ENCODE data around the gene CTNS.

- TF ChIP-seq, protein P1, sequence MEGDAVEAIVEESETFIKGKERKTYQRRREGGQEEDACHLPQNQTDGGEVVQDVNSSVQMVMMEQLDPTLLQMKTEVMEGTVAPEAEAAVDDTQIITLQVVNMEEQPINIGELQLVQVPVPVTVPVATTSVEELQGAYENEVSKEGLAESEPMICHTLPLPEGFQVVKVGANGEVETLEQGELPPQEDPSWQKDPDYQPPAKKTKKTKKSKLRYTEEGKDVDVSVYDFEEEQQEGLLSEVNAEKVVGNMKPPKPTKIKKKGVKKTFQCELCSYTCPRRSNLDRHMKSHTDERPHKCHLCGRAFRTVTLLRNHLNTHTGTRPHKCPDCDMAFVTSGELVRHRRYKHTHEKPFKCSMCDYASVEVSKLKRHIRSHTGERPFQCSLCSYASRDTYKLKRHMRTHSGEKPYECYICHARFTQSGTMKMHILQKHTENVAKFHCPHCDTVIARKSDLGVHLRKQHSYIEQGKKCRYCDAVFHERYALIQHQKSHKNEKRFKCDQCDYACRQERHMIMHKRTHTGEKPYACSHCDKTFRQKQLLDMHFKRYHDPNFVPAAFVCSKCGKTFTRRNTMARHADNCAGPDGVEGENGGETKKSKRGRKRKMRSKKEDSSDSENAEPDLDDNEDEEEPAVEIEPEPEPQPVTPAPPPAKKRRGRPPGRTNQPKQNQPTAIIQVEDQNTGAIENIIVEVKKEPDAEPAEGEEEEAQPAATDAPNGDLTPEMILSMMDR (IDR thresholded peaks at IDR 0.05; ENCODE audit: poor library complexity, severe bottlenecking): no peak
- TF ChIP-seq EZH2 (IDR thresholded peaks at IDR 0.05; ENCODE audit: borderline replicate concordance, insufficient read depth, low read length, poor library complexity, severe bottlenecking) (no peak), EP300 (conservative IDR thresholded peaks at IDR 0.05; ENCODE audit: poor library complexity, severe bottlenecking) (no peak), POLR2AphosphoS5 (IDR thresholded peaks at IDR 0.05) (no peak)
Measured at GRCh38 chr17:3698139-3698538, 61.6 kb downstream of the CTNS start.
